GM11168 (cell line): ENCODE results near the gene COL6A2.

ENCODE experiments used
- in situ Hi-C: fragments of 300-500 bp; cut with MboI; formaldehyde crosslinking; loops from one replicate; pipeline ENCODE4 v1.12.0; 2022; ENCODE audit warnings: low sequenced_read_pairs; ENCODE audit not compliant: unreplicated experiment

The COL6A2 gene

DNA sequence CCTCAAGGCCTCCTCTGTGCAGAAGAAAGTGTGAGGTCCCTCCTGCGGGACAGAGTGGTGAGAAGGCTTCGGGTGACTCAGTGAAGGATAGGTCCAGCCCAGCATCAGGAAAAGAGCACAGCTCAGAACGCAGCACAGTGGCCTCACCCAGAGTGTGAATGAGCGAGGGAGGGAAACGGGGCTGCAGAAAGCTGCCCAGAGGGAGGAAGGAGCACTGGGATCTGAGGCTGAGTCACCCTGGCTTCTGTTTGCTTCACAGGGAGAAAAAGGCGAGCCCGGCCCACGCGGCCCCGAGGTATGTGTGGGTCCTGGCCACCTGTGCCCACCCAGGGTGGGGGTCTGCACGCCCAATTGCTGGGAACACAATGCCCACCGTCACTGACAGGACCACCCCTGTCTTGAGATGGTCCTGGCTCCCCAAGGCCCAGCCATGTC is 24.3 kb downstream of the COL6A2 start:
- in situ Hi-C loops = no loop called here

GRCh38 chr21:46122758-46123683 is 25.1 kb downstream of the COL6A2 start:
- in situ Hi-C loops = no loop called here

GRCh38 chr21:46124083-46124925 is 26.4 kb downstream of the COL6A2 start:
- in situ Hi-C loops = no loop called here

DNA sequence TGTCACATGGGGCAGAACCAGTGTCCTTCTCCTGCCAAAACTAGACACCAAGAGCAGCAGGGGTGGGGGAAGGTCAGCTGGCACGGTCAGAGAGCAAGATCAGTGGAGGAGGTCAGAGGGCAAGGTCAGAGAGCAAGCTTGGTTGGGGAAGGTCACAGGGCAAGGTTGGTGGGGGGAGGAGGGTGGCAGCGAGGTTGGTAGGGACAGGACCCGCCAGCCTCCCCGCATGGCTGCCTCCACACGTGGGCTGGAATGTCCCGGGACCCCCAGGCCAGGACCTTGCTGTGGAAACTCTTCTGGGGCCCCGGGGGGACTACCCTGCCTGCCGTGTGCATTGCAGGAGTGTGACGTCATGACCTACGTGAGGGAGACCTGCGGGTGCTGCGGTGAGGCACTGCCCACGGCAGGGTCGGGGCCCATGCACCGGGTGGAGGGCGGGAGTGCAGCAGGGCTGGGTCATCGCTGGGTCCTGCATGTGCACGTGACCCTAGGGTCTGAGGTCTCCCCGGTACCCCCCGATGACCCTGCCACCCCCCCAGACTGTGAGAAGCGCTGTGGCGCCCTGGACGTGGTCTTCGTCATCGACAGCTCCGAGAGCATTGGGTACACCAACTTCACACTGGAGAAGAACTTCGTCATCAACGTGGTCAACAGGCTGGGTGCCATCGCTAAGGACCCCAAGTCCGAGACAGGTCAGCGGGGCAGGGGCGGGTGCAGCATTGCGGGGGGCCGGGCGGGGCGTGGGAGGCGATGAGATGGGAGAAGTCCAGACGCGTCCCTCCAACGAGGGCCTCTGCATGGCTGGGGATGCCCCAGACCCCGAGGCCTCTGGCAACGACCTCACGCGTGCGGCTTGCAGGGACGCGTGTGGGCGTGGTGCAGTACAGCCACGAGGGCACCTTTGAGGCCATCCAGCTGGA is 27.3 kb downstream of the COL6A2 start:
- in situ Hi-C loops = no loop called here

GRCh38 chr21:46125846-46126301 is 28.0 kb downstream of the COL6A2 start:
- in situ Hi-C loops = no loop called here

DNA sequence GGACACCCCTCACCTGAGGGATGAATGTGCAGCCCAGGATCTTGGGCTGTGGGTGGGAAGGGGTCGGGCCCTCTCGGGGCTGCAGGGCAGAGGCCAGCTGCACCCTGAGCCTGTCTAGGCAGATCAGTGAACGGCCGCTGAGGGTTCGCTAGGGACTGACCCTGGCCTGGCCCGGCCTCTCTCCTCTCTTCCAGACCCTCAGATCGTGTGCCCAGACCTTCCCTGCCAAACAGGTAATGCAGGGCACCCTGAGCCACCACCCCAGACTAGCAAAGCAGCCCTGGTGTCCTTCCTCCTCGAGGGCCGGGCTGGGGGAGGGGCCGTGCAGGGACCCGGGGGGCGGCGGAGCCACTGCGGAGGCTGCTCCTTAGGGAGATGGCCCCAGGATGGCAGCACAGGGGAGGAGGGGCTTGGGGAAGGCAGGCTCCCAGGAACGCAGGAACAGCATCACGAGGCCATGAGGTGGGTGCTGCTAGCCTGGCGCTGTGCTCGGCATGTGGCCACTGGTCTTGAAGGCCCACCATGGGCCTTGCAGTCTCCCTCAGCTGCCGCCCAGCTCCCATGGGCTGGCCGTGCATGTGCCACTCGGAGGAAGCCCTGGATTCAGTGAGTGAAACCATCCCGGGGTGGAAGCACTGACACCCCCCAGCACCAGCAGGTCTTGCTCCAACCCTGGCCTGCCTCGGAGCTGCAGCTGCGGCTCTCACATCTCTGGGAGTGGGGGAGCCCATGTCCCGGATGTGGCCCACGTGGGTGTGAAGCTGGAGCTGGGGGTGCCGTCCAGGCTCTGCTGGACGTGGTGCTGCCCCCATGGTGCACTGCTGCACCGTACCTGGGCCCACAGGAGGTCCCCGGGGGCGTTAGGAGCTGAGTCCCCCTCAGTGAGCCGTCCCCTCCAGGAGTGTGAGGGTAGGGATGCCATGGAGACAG is 28.7 kb downstream of the COL6A2 start:
- in situ Hi-C loops = no loop called here

- in situ Hi-C loops = no loop called here
These were observed 29.6 kb downstream of the COL6A2 start for GRCh38 chr21:46127239-46128105.

GRCh38 chr21:46128106-46128932 is 30.4 kb downstream of the COL6A2 start:
- in situ Hi-C loops = no loop called here

DNA sequence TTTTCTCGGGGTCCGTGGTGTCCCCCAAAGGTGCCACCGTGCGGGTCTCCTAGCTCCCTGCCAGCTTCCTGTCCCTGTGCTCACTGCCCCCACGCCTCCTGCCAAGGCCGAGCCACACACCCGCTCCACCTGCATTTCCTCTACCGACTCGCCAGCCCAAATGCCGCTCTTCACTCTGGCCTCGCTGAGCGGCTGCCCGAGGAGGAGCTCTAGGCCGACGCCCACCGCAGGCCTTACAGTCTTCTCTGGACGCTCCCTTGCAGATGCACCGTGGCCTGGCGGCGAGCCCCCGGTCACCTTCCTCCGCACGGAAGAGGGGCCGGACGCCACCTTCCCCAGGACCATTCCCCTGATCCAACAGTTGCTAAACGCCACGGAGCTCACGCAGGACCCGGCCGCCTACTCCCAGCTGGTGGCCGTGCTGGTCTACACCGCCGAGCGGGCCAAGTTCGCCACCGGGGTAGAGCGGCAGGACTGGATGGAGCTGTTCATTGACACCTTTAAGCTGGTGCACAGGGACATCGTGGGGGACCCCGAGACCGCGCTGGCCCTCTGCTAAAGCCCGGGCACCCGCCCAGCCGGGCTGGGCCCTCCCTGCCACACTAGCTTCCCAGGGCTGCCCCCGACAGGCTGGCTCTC is 31.1 kb downstream of the COL6A2 start:
- in situ Hi-C loops = no loop called here

DNA sequence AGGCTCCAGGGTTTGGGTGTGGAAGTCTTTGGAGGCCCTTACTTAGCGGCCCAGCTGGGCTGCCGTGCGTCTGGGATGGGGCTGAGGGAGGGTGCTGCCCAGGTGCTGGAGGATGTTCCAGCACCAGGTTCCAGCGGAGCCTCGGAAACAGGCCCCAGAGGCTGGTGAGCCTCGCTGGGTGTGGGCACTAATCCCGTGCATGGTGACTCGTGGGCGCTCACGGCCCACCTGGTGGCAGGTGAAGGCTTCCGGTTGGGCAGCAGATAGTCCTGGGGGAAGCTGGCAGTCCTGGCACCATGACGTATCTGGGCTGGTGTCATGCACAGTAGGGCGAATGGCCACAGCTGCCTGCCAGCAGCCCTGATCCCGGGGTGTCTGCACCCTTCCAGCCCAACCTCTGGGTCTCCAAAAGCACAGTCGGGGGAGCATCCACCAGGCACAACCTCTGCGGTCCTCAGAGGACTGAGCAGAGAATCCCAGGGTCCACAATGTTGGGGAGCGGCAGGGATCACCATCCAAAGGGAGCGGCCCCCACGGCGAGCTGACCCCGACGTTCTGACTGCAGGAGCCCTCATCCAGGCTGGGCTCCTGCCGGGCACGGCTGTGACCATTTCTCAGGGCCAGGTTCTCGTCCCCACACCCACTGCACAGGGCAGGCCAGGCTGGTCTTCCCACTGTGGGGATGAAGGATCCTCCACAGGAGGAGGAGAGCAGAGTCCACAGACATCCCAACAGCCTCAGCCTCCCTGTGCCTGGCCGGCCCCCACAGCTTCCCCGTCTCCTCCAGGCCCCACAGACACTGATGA is 32.1 kb downstream of the COL6A2 start:
- in situ Hi-C loops = no loop called here

DNA sequence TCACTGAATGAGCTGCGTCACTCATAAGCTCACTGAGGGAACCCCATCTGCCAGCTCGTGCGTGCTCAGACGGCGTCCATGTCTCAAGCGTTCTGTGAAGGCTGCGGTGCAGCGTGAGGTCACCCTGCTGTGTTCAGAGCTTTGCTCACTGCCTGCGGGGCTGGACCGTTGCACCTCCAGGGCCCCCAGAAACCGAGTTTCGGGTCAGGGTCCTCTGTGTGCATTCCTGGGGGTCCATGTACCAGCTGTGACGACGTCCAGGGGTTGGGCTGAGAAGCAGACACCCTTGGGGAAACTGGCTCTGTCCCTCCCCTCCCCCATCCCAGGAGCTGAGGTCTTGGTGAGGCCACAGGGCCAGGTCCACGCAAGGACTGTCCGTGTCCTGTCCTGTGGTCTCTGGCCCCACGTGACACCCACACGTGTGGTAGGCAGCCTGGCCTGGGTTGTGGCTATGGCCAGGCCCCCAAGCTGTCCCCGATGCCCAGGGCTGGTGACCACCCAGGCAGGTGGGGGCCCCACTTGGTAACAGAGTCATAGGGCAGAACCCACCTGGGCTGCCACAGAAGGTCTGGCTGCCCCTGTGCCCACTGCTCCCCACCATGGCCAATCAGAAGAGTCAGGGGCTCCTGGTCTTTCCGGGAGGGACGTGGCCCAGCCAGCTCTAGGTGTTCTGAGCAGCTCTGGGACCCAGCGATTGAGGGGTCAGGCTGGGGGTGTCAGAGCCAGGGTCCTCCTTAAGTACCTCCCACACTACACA is 33.1 kb downstream of the COL6A2 start:
- in situ Hi-C loops = no loop called here

- in situ Hi-C loops = no loop called here
These were observed 33.6 kb downstream of the COL6A2 start for GRCh38 chr21:46131588-46131837.

GRCh38 chr21:46131838-46132651 is 34.1 kb downstream of the COL6A2 start:
- in situ Hi-C loops = no loop called here

GRCh38 chr21:46135782-46136395 is 38.0 kb downstream of the COL6A2 start:
- in situ Hi-C loops = no loop called here
